ENCODE results near the gene TPGS1. TPM values are rescaled to one million over a fixed set of nuclear protein-coding genes. Genes with fewer than 3 reads are reported as not detected.

The TPGS1 gene
- total RNA-seq, 1 donor from 2014 or later: 18.0 TPM

DNA sequence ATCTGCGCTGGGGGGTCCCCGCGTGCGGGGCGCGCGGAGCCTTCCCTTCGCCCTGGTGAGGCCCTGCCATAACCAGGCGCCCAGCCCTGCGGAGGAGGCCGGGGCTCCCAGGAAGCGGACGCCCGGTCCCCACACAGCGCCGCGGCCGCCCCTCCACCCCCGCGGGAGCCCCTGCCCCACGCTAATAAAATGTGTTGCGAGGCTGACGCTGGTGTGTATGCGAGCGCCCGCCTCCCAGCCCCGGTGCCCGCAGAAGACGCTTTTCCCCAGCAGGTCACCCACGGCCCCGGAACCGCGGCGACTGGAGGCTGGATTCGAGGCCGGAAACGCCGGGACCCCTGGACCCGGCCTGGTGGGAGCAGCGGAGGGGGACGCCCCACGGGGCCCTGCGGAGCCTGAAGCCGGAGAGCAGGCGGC lies 12.2 kb downstream of the TPGS1 start:
- peaks cover 3% of the 10 kb centered on the region for H3K36me3 Mint-ChIP-seq (ENCODE audit: low read depth, unreplicated experiment)
- H3K9me3 Mint-ChIP-seq (ENCODE audit: unreplicated experiment): no peaks in the 10 kb centered on the region
- H3K4me1 Mint-ChIP-seq (ENCODE audit: unreplicated experiment): peaks cover 6% of the 10 kb centered on the region
- no peak for DNase-seq (ENCODE audit: low spot score)
- no peak overlapping the region for H3K4me3 Mint-ChIP-seq (ENCODE audit: unreplicated experiment)
- H3K27me3 Mint-ChIP-seq (ENCODE audit: unreplicated experiment): peaks cover 17% of the 10 kb centered on the region
- H3K27ac Mint-ChIP-seq (ENCODE audit: unreplicated experiment): no peak overlapping the region
- TF ChIP-seq, protein P1, sequence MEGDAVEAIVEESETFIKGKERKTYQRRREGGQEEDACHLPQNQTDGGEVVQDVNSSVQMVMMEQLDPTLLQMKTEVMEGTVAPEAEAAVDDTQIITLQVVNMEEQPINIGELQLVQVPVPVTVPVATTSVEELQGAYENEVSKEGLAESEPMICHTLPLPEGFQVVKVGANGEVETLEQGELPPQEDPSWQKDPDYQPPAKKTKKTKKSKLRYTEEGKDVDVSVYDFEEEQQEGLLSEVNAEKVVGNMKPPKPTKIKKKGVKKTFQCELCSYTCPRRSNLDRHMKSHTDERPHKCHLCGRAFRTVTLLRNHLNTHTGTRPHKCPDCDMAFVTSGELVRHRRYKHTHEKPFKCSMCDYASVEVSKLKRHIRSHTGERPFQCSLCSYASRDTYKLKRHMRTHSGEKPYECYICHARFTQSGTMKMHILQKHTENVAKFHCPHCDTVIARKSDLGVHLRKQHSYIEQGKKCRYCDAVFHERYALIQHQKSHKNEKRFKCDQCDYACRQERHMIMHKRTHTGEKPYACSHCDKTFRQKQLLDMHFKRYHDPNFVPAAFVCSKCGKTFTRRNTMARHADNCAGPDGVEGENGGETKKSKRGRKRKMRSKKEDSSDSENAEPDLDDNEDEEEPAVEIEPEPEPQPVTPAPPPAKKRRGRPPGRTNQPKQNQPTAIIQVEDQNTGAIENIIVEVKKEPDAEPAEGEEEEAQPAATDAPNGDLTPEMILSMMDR (IDR thresholded peaks at IDR 0.05; ENCODE audit: unreplicated experiment): no peak

DNA sequence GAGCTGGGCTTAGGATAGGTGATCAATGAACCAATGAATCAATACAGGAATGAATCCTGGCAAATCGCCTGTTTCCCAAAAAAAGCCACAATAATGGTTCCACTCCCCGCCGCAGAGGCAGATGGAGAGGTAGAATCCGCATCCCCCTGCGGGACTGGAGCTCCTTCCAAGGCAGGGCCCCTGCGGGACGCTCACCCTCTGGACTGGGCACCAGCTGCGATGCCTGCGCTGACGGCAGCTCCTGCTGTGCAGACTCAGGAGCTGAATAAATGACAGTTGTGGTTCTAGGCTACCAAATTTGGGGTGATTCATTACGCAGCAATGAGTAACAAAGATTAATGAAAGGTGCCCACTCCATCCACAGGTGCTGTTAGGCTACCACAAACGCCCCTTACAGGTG lies 15.4 kb downstream of the TPGS1 start:
- TF ChIP-seq, protein P1 (IDR thresholded peaks at IDR 0.05; ENCODE audit: unreplicated experiment): no peak
- H3K9me3 Mint-ChIP-seq (ENCODE audit: unreplicated experiment): no peaks in the 10 kb centered on the region
- no peak overlapping the region for H3K27ac Mint-ChIP-seq (ENCODE audit: unreplicated experiment)
- no peaks in the 10 kb centered on the region for H3K36me3 Mint-ChIP-seq (ENCODE audit: low read depth, unreplicated experiment)
- H3K4me1 Mint-ChIP-seq (ENCODE audit: unreplicated experiment): no peaks in the 10 kb centered on the region
- no peak for DNase-seq (ENCODE audit: low spot score)
- H3K4me3 Mint-ChIP-seq (ENCODE audit: unreplicated experiment): no peak overlapping the region
- peaks cover 11% of the 10 kb centered on the region for H3K27me3 Mint-ChIP-seq (ENCODE audit: unreplicated experiment)

DNA sequence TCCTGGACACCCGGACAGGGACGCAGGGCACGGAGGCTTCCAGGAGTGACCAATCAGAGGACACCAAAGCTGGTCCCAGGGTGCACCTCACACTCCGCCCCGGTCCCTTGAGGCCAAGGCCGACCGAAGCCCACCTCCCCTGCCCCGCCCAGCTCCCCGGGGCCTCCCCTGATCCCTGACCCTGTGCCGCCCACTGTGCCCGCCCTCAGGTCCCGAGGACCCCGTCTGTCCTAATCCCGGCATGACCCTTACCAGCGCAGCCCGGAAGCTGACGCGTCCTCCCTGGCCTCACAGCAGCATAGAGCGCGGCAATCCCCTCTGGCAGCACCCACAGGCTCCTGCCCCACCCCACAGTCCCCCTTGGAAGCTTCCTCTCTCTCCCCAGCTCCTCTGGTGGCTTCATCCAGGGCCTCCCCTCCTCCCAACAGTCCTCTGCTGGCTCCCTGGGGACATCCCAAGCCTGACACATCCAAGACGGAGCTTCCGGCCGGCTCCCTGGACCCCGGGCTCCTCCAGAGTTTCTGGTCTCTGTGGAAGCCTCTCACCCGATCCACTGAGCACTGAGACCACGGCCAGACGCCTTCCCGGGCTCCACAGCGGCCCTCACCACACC lies 16.9 kb downstream of the TPGS1 start:
- Mint-ChIP-seq H3K4me1 (ENCODE audit: unreplicated experiment) (no peaks in the 10 kb centered on the region), H3K36me3 (ENCODE audit: low read depth, unreplicated experiment) (no peaks in the 10 kb centered on the region), H3K27ac (ENCODE audit: unreplicated experiment) (no peak overlapping the region)

DNA sequence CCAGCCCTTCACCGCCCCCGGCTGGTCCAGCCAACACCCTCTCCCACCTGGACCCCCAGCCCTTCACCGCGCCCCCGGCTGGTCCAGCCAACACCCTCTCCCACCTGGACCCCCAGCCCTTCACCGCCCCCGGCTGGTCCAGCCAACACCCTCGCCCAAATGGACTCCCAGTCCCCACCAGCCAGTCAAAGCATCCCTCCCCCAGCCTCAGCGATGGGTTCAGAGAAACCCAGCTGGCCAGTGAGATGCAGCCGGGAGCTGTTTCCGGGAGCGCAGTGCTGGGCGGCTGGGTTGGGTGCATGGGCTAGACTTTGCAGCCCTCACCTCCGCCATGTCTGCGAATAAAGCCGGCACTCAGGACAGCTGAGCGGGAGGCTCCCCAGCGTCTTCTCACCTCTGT lies 17.7 kb downstream of the TPGS1 start:
- TF ChIP-seq, protein P1 (IDR thresholded peaks at IDR 0.05; ENCODE audit: unreplicated experiment): no peak
- peaks cover under 1% of the 10 kb centered on the region for H3K4me1 Mint-ChIP-seq (ENCODE audit: unreplicated experiment)
- no peaks in the 10 kb centered on the region for H3K36me3 Mint-ChIP-seq (ENCODE audit: low read depth, unreplicated experiment)
- peaks cover 13% of the 10 kb centered on the region for H3K27me3 Mint-ChIP-seq (ENCODE audit: unreplicated experiment)
- H3K9me3 Mint-ChIP-seq (ENCODE audit: unreplicated experiment): no peaks in the 10 kb centered on the region
- DNase-seq (ENCODE audit: low spot score): no peak
- no peak overlapping the region for H3K27ac Mint-ChIP-seq (ENCODE audit: unreplicated experiment)
- no peak overlapping the region for H3K4me3 Mint-ChIP-seq (ENCODE audit: unreplicated experiment)

More for the DNA sequence above, 16.9 kb downstream of the TPGS1 start:
- Mint-ChIP-seq H3K4me3 (ENCODE audit: unreplicated experiment) (no peak overlapping the region), H3K27me3 (ENCODE audit: unreplicated experiment) (peaks cover 11% of the 10 kb centered on the region), H3K9me3 (ENCODE audit: unreplicated experiment) (no peaks in the 10 kb centered on the region)
- TF ChIP-seq, protein P1 (IDR thresholded peaks at IDR 0.05; ENCODE audit: unreplicated experiment): no peak
- no peak for DNase-seq (ENCODE audit: low spot score)

DNA sequence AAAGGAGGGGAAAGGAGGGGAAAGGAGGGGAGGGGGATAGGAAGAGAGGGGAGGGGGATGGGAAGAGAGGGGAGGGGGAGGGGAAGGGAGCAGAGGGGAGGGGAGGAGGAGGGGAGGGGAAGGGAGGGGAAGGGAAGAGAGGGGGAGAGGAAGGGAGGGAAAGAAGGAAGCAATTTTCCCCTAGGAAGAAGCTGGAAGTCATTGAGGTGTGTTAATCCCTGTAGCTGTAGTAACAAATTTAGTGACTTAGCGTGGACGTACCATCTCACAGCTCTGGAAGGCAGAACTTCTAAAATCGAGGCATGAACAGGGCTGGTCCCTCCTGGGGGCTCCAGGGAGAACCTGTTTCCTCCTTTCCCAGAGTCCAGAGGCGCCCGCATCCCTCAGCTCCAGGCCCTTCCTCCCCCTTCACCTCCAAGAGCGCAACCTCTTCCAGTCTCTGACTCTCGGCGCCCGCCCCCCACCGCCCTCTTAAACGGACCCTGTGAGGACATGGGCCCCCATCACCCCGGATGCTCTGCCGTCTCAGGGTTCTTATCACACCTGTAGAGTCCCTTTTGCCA lies 18.6 kb downstream of the TPGS1 start:
- DNase-seq (ENCODE audit: low spot score): no peak
- Mint-ChIP-seq H3K27me3 (ENCODE audit: unreplicated experiment) (peaks cover 16% of the 10 kb centered on the region), H3K4me3 (ENCODE audit: unreplicated experiment) (no peak overlapping the region), H3K27ac (ENCODE audit: unreplicated experiment) (no peak overlapping the region), H3K9me3 (ENCODE audit: unreplicated experiment) (no peaks in the 10 kb centered on the region), H3K36me3 (ENCODE audit: low read depth, unreplicated experiment) (no peaks in the 10 kb centered on the region), H3K4me1 (ENCODE audit: unreplicated experiment) (peaks cover 2% of the 10 kb centered on the region)
- TF ChIP-seq, protein P1 (IDR thresholded peaks at IDR 0.05; ENCODE audit: unreplicated experiment): no peak
